GF-D8 (cell line): Measurements from ENCODE around the gene SARS1.
"Not testable (repeated sequence)": the region's sequence is repeated elsewhere in the genome, so short reads cannot be mapped to it uniquely, and the experiment has no call there.

Source experiments
- DNase-seq: peaks from one replicate; lab custom pipeline; 2025; lab: John Stamatoyannopoulos, UW

Gene SARS1

GRCh38 chr1:109213824-109214693 lies at the start of gene SARS1:
TSS of gene SARS1 (plus strand) at chr1:109213918. CDS start at chr1:109213993, 75 bp downstream.
- DNase-seq, result peak; percentile 60

- DNase-seq, result no peak
These were observed 49.2 kb upstream of the SARS1 start for GRCh38 chr1:109164538-109164937.

GRCh38 chr1:109167001-109167506 lies 46.7 kb upstream of the SARS1 start:
- DNase-seq, result no peak

- DNase-seq, result peak; percentile 10
These were observed 43.5 kb upstream of the SARS1 start for GRCh38 chr1:109170035-109170764.

- DNase-seq, result no peak
These were observed 42.1 kb upstream of the SARS1 start for GRCh38 chr1:109171646-109172045.

GRCh38 chr1:109176349-109176748 lies 37.4 kb upstream of the SARS1 start:
- DNase-seq, result not testable (repeated sequence)

- DNase-seq, result not testable (repeated sequence)
These were observed 33.0 kb upstream of the SARS1 start for GRCh38 chr1:109180715-109181084.

- no peak for DNase-seq
These were observed 32.5 kb upstream of the SARS1 start for GRCh38 chr1:109181085-109181806.

- DNase-seq, result no peak
These were observed 31.9 kb upstream of the SARS1 start for GRCh38 chr1:109181807-109182163.

- DNase-seq, result no peak
These were observed 30.5 kb upstream of the SARS1 start for GRCh38 chr1:109183058-109183738.

- DNase-seq, result peak; percentile 54
These were observed 29.0 kb upstream of the SARS1 start for GRCh38 chr1:109184687-109185086.

GRCh38 chr1:109185357-109185756 lies 28.4 kb upstream of the SARS1 start:
- DNase-seq, result no peak

- no peak for DNase-seq
These were observed 27.6 kb upstream of the SARS1 start for GRCh38 chr1:109185990-109186732.

GRCh38 chr1:109186733-109187086 lies 27.0 kb upstream of the SARS1 start:
- DNase-seq, result no peak

GRCh38 chr1:109187127-109187526 lies 26.6 kb upstream of the SARS1 start:
- DNase-seq, result no peak

GRCh38 chr1:109188200-109188599 lies 25.5 kb upstream of the SARS1 start:
- no peak for DNase-seq

- DNase-seq, result no peak
These were observed 24.9 kb upstream of the SARS1 start for GRCh38 chr1:109188781-109189180.

- DNase-seq, result no peak
These were observed 23.5 kb upstream of the SARS1 start for GRCh38 chr1:109190189-109190588.

- no peak for DNase-seq
These were observed 22.3 kb upstream of the SARS1 start for GRCh38 chr1:109191377-109191776.

- DNase-seq, result no peak
These were observed 21.8 kb upstream of the SARS1 start for GRCh38 chr1:109191891-109192290.

- DNase-seq, result no peak
These were observed 21.3 kb upstream of the SARS1 start for GRCh38 chr1:109192433-109192832.
